Measurements from ENCODE around the gene AFAP1L1.
A peak's percentile ranks its signal among the peaks of the same experiment; 100 is the strongest.

Gene AFAP1L1

GRCh38 chr5:149344151-149344550, 72.5 kb downstream of the AFAP1L1 start:
- DNase-seq (ENCODE audit: extremely low read depth in 1 of 2, low read depth in 1 of 2) = no peak

- peak; percentile 61 to 72 for DNase-seq (ENCODE audit: extremely low read depth in 1 of 2, low read depth in 1 of 2)
These were observed 73.7 kb downstream of the AFAP1L1 start, which contains the start of gene GRPEL2 for GRCh38 chr5:149345147-149345891. TSS of gene GRPEL2 (plus strand) at chr5:149345499. CDS start at chr5:149345540, 41 bp downstream.

- DNase-seq (ENCODE audit: extremely low read depth in 1 of 2, low read depth in 1 of 2) = no peak
These were observed 74.2 kb downstream of the AFAP1L1 start for GRCh38 chr5:149345892-149346222.

- no peak for DNase-seq (ENCODE audit: extremely low read depth in 1 of 2, low read depth in 1 of 2)
These were observed 76.9 kb downstream of the AFAP1L1 start for GRCh38 chr5:149348518-149348917.

GRCh38 chr5:149349382-149349781, 77.7 kb downstream of the AFAP1L1 start:
- DNase-seq (ENCODE audit: extremely low read depth in 1 of 2, low read depth in 1 of 2) = no peak

GRCh38 chr5:149352169-149352568, 80.5 kb downstream of the AFAP1L1 start:
- DNase-seq (ENCODE audit: extremely low read depth in 1 of 2, low read depth in 1 of 2) = no peak

- no peak for DNase-seq (ENCODE audit: extremely low read depth in 1 of 2, low read depth in 1 of 2)
These were observed 82.3 kb downstream of the AFAP1L1 start for GRCh38 chr5:149353911-149354310.

- no peak for DNase-seq (ENCODE audit: extremely low read depth in 1 of 2, low read depth in 1 of 2)
These were observed 84.0 kb downstream of the AFAP1L1 start for GRCh38 chr5:149355688-149356087.

- no peak for DNase-seq (ENCODE audit: extremely low read depth in 1 of 2, low read depth in 1 of 2)
These were observed 84.7 kb downstream of the AFAP1L1 start for GRCh38 chr5:149356391-149356790.

GRCh38 chr5:149357370-149358293, 86.0 kb downstream of the AFAP1L1 start, which contains the start of gene PCYOX1L:
TSS of gene PCYOX1L (plus strand) at chr5:149358046. CDS start at chr5:149358069, 23 bp downstream.
- peak; percentile 71 to 97 for DNase-seq (ENCODE audit: extremely low read depth in 1 of 2, low read depth in 1 of 2)

- no peak for DNase-seq (ENCODE audit: extremely low read depth in 1 of 2, low read depth in 1 of 2)
These were observed 86.6 kb downstream of the AFAP1L1 start for GRCh38 chr5:149358294-149358651.

GRCh38 chr5:149358868-149359495, 87.3 kb downstream of the AFAP1L1 start:
- no peak for DNase-seq (ENCODE audit: extremely low read depth in 1 of 2, low read depth in 1 of 2)

- no peak for DNase-seq (ENCODE audit: extremely low read depth in 1 of 2, low read depth in 1 of 2)
These were observed 88.6 kb downstream of the AFAP1L1 start for GRCh38 chr5:149360272-149360671.

- DNase-seq (ENCODE audit: extremely low read depth in 1 of 2, low read depth in 1 of 2) = no peak
These were observed 90.9 kb downstream of the AFAP1L1 start for GRCh38 chr5:149362541-149362940.

- DNase-seq (ENCODE audit: extremely low read depth in 1 of 2, low read depth in 1 of 2) = no peak
These were observed 91.7 kb downstream of the AFAP1L1 start for GRCh38 chr5:149363358-149363757.

- no peak for DNase-seq (ENCODE audit: extremely low read depth in 1 of 2, low read depth in 1 of 2)
These were observed 92.3 kb downstream of the AFAP1L1 start for GRCh38 chr5:149363936-149364335.

- DNase-seq (ENCODE audit: extremely low read depth in 1 of 2, low read depth in 1 of 2) = no peak
These were observed 93.1 kb downstream of the AFAP1L1 start for GRCh38 chr5:149364719-149365118.

GRCh38 chr5:149365418-149365817, 93.8 kb downstream of the AFAP1L1 start:
- no peak for DNase-seq (ENCODE audit: extremely low read depth in 1 of 2, low read depth in 1 of 2)

- DNase-seq (ENCODE audit: extremely low read depth in 1 of 2, low read depth in 1 of 2) = no peak
These were observed 94.6 kb downstream of the AFAP1L1 start for GRCh38 chr5:149366169-149366729.

GRCh38 chr5:149367249-149367971, 95.8 kb downstream of the AFAP1L1 start:
- DNase-seq (ENCODE audit: extremely low read depth in 1 of 2, low read depth in 1 of 2) = no peak
